GM18498 (cell line): ENCODE measurements around the gene AKT1.

Experiments used
- ATAC-seq: cut with Tn5 transposase; IDR thresholded peaks from one replicate; pipeline ENCODE4 v1.9.1; 2021; ENCODE audit warnings: mild to moderate bottlenecking, moderate library complexity; ENCODE audit not compliant: unreplicated experiment

AKT1 gene

GRCh38 chr14:104725772-104726548 lies 69.6 kb downstream of the AKT1 start:
- no peak for ATAC-seq

GRCh38 chr14:104724981-104725771 lies 70.4 kb downstream of the AKT1 start:
- no peak for ATAC-seq

GRCh38 chr14:104724407-104724980 lies 71.1 kb downstream of the AKT1 start:
- ATAC-seq = no peak

- peak; percentile 49 for ATAC-seq
Measured at GRCh38 chr14:104723651-104724406, 71.7 kb downstream of the AKT1 start, which contains the start of gene ADSS1. Gene ADSS1 (plus strand): TSS chr14:104724229. CDS start chr14:104724271, 42 bp downstream.

GRCh38 chr14:104722938-104723650 lies 72.5 kb downstream of the AKT1 start:
- no peak for ATAC-seq

GRCh38 chr14:104721505-104722431 lies 73.8 kb downstream of the AKT1 start:
- ATAC-seq = no peak
